HG03342 (cell line): Measurements from ENCODE around the gene DCPS.
"Not testable (repeated sequence)": the region's sequence is repeated elsewhere in the genome, so short reads cannot be mapped to it uniquely, and the experiment has no call there.

ENCODE experiments used
- ATAC-seq: cut with Tn5 transposase; IDR thresholded peaks from one replicate; pipeline ENCODE4 v1.9.1; 2021; ENCODE audit warnings: mild to moderate bottlenecking, moderate library complexity; ENCODE audit not compliant: unreplicated experiment

Gene DCPS

DNA sequence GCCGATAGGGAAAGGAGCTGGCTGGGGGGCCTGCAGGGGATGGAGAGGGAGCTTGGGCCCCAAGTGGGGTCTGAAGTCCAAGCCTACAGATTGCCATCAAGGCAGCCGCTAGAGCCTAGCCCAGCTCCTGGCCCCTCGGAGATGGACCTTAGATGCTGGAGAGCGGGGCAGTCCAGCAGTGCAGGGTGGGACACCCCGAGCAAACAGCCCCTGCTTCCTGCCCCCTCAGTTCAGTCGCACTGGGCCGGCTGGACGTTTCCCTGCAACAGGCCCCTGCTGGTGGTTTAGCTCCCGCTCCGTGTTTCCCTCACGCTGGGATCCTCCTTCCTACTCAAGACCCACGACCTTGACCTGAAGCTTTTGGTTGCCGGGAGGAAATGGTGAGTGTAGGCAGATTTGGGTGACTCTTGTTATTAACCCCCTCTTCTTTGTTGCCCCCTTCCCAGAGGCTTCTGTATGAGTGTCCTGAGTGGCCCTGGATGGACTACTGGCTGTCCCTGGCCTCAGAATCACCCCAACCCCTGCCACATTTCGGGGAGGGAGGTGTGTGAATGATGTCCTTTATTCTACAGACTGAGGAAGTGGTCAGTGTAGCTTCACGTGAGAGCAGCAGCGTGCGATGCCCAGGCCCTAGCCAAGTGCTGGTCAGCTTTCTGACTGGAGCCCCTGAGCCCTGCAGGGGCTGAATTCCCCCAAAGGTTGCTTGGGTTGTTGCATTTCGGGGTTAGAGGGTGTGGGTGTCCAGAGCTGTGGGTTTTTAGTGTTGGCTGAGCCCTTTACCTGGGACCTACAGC, 54.3 kb downstream of the DCPS start:
- no peak for ATAC-seq

DNA sequence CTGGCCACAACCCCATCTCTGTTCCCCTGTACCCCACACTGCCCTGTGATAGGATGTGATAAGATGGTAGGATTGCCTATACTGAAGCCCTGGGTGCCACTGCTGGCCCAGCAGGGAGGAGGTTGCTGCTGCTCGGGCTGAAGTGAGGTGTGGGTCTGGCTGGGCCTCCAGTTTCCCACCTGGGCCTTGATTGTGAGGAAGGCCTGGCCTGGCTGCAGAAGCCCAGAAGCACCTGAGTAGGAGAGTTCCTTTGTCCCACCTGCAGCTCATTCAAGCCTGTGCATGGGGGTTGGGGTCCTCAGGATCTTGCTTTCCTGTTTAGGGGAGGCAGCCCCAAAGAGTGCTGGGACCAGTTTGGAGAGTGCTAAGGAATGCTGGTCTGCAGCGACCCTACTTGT, 54.9 kb downstream of the DCPS start:
- ATAC-seq: no peak

DNA sequence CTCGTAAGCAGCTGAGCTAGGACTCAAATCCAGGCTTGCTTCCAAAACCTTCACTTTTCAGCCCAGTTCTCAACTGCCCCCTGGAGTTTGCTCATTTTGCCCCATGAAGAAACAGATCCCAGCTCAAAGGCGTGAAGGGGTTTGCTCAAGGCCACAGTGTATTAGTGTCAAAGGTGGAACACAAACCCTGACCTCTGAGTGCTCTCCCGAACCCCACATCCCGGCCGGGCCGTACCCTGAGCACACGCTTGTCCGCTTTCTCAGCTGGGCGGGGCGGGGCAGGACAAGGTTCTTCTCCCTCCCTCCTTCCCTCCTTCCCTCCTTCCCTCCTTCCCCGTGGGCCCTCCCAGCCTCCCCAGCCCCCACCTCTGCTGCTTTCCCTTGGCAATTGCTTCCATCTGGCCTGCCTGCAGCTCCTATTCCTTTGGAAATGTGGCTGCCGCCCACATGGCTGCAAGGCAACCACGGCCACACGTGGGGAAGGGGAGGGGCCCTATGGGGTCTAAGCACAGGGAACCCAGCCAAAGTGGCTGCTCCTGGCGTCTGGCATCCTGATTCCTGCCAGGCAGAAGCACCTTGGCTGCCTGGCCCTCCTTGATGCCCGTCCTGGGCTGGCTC, 55.7 kb downstream of the DCPS start:
- no peak for ATAC-seq

DNA sequence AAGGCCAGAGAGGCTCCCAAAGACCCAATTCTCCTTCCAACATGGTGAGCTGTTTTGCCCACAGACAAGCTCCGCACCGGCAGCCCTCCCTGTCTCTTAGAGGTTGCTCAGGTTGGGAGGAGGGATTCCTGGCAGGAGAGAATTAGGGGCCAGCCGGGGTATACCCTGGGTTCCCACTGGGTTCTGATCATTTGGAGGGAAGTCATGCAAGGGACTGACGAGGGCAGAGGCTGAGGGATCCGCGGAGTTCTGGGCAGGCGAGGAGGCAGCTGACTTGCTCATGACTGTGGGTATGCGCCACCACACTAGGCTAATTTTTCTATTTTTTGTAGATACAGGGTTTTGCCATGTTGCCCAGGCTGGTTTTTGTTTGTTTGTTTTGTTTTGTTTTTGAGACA, 56.2 kb downstream of the DCPS start:
- no peak for ATAC-seq

DNA sequence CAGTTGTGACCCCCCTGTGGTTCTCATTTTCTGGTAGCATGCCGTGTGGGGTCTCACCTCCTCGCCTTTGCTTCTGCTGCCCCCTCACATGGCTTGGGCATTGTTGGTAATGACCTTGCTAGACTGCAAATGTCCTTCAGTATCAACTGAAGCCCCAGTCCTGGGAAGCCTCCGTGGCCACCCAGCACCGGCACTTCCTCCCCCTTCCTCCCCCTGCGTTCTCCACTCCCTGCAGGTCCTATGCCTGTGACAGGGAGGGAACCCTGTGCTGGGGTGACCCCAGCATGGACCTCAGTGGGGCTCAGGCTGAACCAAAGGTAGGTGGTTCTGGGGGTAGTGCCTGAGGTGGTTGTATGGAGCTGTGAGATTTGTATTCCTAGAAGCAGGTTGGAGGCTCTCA, 57.5 kb downstream of the DCPS start:
- ATAC-seq: no peak

DNA sequence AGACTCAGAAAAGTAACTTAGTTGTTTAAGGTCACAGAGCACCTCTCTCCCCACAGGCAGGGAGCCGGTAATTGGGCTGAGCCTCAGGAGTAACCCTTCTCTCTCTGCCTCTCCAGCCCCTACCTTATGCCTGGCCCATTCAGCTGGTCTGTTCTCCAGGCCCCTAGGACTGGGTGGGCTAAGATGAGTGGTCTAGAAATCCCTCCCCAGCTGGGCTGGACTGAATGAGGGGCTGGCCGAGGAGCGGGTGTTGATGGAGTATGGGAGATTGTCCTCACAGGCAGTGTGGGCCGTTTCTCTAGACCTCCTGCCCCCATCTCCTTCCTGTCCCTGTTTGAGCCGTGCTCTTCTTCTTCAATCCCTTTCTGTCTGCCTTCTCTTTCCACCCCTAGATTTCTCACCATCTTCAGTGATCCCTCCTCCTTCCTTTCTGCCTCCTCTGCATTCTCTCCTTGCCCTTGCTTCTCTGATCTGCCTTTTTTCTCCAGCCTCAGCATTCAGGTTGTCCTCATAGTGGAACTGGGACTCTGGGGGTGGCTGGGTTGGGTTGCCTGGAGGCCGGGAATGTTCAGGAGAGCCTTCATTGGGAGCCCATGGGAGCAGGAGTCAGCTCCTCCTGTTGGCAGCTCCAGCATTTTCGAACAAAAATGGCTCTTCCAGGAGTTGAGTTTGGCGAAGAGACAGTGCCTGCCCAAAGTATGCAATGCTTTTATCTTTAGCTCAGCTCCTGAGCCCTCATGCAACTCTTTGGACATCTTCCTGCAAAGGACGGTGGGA, 59.2 kb downstream of the DCPS start:
- ATAC-seq: no peak

DNA sequence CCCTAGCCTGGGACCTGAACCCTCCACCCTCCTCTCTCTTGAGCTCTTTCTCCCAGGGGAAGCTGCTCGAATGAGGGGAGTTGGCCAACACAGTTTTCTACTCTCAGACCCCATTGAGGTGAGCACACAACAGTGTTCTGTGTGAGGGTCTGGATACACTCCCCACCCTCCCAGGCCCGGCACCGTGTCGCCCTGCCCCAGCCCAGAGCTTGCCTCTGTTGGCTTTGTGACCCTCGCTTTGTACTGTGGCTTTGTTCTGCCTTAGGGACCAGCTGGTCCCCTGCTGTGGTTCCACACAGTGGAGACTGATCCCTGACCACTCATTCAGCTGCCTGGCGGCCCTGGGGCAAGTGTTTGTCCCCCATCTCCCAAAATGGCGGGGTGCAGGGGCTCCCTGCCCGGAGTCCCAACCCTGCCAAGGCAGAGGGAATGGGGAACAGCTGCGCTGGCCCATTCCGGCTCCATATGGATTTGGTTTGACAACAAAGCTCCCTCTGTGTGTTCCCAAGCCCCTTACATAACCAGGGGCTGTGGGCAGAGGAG, 59.9 kb downstream of the DCPS start:
- ATAC-seq: no peak

DNA sequence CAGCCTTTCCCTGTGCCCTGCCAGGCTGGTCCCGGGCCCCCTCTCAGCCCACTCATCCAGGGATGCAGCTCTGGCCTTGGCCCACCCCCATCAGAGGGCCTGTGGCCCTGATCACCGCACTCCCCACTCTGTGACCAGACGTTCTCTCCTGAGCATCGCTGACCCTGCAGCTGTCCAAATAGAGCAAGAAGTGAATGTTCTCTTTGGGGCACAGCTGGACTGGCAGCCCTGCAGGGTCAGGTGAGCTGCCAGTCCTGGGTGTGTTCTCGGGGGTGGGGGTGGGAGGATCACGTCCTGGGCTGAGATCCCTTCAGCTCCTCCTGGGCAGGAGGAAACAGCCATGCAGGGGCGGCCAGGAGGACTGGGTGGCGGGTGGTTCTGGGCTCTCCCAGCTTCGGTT, 60.9 kb downstream of the DCPS start:
- not testable (repeated sequence) for ATAC-seq

DNA sequence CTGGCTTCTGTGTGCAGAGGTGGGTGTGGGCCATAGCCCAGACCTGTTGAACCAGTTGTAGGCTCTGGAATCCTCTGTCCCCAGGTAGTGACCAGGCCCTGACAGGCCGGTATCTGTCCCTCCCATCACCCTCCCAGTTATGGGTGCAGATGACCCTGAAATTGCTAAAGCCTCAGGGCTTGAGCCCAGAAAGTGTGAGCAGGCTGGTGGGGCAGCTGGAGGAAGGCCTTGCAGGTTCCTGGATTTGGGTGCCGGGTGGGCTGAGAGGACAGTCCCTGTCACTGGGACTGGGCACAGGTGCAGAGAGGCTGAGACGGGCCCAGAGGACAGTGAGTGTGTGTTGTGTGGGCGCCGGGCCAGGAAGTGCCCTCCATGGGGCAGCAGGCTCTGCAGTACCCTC, 61.6 kb downstream of the DCPS start:
- not testable (repeated sequence) for ATAC-seq

DNA sequence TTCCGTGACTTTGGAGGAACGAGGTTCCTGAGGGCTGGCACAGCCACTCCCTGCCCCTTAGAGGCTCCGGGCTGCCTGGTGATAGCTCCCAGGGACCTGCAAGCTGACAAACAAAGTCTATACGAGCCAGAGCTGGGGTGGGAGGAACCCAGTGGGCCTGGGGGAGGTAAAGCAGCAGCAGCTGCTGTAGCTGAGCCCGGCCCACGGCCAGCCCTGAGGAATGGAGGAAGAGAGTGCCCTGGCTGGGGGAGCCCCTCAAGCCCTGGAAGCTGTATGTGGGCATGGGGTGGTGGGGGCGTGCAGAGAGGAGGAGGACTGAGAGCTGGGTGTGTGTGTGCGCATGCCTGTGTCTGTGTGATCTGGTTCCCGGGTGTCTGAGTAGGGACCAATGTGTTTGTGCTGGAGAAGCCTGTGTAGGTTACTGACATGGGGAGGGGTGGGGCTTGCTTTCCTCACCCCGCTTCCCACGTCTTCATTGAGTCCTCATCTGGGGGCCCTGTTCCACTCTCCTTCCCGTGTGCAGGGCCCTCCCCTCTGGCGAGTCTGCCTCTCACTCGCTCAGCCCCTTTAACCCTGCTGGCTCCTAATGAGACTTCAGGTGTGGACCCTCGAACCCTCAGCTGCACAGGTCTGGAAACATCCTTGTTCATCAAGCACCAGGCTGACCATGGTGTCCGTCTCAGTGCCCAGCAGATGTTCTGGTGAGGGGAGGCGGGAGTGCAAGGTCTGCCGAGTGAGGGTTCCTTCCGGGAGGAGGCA, 62.4 kb downstream of the DCPS start:
- no peak for ATAC-seq

DNA sequence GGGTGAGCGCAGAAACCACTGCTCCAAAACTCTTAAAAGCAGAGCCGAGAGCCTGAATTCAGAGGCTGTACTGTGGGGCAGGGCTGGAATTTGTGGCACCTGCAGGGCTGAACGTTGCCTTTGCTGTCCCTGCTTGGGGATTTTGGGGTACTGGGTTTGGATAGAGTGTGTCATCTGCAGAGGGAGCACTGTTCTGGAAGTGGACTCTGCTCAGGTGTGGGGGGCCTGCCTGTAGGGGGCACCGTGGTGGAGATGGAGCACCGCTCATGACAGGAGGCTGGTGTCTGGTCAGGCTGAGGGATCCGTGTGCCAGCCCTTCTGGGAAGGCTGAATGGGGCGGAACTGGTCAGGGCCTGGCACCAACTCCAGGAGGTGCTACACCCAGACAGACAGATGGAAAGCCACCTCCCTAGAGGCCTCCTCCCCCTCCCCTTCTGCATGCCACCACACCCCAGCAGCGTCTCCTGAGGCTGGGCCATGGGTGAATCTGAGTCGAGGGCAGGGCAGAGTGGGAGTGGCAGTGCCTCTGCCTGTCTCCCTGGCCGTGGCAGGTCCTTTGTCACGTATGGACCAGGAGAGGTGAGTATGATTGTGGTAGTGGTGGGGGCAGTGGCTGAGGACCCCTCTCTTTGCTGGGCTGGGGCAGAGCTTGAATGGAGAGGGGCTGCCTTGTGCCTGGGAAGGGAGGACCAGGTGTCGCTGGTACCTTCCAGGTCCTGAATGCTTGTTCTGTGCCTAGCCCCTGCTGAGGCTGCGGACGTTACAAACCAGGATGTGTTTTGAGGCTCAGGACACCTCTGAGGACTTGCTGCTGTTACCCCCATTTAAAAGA, 63.2 kb downstream of the DCPS start:
- not testable (repeated sequence) for ATAC-seq

DNA sequence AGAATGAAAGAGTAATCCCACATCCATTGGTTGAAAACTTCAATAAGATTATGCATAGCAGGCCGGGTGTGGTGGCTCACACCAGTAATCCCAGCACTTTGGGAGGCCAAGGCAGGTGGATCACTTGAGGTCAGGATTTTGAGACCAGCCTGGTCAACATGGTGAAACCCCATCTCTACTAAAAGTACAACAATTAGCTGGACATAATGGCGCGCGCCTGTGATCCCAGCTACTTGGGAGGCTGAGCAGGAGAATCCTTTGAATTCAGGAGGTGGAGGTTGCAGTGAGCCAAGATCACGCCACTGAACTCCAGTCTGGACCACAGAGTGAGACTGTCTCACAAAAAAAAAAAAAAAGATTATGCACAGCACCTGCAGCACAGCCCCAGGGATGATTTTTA, 63.9 kb downstream of the DCPS start:
- not testable (repeated sequence) for ATAC-seq

DNA sequence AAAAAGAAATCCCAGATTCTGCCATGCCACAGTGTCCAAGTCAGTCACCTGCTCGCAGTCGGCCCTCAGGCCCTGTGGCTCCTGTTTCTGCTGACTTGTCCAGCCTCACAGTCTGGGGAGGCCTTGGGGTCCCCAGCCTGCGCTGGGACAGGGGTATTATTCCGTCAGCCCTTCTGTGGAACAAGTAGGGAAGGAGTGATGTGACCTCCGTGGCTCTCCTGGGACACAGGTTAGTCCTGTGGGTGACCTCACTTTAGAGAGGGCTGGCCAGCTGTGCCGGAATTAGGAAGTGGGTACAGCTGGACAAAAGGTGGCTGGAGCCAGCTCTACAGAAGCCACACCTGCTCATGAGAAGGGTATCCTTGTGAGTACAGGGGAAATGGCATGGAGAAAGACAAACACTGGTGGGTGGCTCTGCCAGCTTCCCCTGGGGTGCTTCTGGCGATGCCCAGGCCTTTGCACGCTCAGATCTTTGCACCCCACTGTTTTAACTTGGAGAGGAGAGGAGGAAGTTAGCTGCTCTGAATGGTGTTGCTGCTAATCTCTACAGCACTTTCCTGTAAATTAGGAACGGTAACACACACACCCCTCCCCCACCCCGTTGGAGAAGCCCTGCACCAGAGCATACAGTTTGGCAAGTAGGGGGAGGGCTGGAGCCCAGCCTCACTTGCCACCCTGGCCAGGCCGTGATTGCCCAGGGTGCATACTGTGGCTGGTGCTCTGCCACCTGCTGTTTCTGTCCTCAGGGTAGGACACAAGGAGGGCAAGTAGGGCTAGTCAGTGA, 64.7 kb downstream of the DCPS start:
- not testable (repeated sequence) for ATAC-seq

DNA sequence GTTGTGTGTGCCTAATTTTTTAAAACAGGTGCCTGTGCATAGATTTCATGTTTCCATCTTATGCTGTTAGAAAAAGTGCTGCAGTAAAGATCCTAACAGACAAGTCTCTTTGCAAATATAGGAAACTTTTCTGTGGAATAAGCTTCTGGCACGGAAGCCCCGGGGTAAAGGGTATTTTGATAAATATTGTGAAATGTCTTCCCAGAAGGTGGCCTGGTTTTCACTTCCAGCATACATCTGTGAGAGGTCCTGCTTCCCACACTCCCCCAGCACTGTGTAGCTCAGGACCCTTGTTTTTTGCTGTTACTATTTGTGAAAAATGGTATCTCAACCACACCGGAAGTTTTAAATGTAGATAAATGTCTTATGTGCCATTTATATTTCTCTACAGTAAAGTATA, 66.2 kb downstream of the DCPS start:
- no peak for ATAC-seq

DNA sequence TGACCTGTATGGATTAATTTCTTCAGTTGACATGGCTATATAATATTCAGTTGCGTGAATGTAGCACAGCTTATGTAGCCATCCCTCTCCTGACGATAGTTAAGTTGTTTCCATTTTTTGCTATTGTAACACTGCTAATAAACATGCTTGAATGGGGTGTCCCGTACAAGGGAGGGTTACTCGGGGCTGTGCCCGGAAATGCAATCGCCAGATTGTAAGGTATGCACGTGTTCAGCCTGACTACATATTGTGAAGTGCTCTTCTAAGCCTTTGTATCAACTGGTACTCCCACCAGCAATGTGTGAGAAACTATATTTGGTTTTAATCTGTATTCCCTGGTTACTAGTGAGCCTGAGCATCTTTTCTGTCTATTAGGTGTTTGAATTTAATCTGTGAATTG, 67.7 kb downstream of the DCPS start:
- no peak for ATAC-seq

DNA sequence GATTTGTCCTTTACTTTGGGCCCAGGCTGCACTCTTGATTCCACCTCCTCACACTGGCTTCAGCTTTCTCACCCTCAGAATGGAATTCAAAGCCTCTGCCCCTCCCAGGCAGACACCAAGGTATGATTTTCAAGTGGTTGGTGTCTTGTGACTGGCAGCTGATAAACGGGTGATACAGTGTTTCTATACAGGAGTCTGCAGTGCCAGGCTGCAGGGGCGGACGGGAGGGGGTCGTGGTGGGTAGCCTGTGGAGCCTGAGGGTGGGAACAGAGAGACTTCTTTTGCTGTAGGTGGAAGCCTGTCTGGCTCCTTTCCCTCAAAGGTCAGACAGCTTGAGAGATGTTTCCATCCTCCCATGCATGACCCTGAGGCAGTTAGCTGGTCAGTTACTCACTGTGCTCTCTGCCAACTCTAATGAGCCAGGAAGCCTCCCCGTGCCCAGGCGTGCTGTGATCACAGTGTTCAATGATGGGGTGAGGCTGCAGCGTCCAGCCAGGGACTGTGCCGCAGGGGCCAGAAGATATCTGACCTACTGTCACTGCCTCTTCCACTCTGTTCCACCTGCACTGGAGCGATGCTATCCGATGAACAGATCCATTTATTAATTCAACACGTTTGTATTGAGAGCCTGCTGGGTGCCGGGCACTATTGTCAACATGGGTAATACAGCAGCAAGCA, 69.7 kb downstream of the DCPS start:
- ATAC-seq: not testable (repeated sequence)

DNA sequence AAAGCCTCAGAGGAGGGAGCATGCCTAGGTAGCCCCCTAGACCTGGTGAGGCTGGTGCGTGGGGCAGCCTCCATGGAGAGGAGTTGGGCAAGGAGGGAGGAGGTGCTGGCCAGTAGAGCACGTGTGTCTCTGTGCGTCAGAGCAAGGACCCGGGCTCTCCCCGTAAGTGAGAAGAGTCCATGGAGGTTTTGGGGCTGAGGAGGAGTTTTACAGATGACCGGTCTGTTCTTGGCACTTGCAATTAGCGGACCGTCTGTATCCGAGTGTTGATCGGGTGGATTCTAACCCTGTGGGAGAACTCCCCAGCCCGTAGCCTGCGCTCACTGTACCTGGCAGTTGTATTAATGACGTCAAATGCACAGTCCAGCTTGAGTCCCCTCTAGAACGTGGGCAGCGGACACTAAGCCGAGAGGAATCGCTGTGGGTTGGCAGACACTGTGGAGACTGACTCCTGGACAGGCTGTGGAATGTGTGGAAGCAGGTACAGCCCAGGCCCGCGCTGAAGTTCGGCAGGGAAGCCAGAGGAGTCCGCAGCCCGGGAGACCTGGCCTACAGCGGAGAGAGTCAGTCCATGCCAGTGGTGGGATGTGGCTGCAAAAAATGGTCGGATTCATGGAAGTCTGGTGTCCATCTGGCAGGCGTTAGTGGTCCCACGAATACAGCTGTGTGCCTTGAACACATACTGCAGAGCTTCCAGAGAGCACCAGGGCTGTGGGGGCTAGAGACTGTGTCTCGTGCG, 70.9 kb downstream of the DCPS start:
- ATAC-seq: not testable (repeated sequence)

DNA sequence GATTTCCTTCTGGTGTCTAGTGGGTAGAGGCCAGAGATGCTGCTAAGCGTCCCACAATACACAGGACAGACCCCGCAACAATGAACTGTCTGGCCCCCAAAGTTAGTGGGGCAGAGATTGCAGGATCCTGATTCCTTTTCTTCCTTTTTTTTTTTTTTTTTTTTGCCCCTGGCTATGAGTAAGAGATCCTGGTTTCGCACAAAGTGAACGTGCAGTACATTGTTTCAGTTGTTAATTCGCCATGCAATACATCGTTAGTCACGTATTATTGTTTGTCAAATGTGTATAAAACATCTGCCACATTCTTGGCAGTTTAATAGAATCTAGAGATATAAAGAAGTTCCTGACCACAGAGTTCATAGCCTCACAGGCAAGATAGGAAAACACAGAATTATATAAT, 71.9 kb downstream of the DCPS start:
- ATAC-seq: no peak
